IMR-90 (cell line): ENCODE results near the gene ST3GAL3. TPM values are rescaled to one million over a fixed set of nuclear protein-coding genes. Genes with fewer than 3 reads are reported as not detected.

Source experiments
- ATAC-seq: fragments of 200-7000 bp; cut with Tn5 transposase; 2 replicates; pipeline ENCODE4 v1.9.1; 2020; ENCODE audit warnings: low read depth, mild to moderate bottlenecking, moderate library complexity
- BruUV-seq: library from RNA; stranded (reverse); fragments of 400-500 nt; replicated peaks from 2 replicates; lab custom pipeline; 2021; lab: Mats Ljungman, UMichigan
- CTCF ChIA-PET: fragments of 300-600 bp; formaldehyde crosslinking; extraction: SDS; loops from one replicate; lab custom pipeline; 2021; ENCODE audit warnings: antibody characterized with exemption; lab: Yijun Ruan, JAX
- POLR2A ChIA-PET: fragments of 300-600 bp; sonication (Branson Sonifier 250); formaldehyde crosslinking; loops from one replicate; lab custom pipeline; 2022; ENCODE audit warnings: antibody characterized with exemption; ENCODE audit not compliant: unreplicated experiment; lab: Charles Lee
- DNase-seq: peaks from one replicate; pipeline ENCODE4 v3.0.0; 2013
- H2AFZ ChIP-seq: replicated peaks from 2 replicates; pipeline ENCODE3; 2013; ENCODE audit warnings: low read length, mild to moderate bottlenecking; ENCODE audit not compliant: poor library complexity
- H2AK5ac ChIP-seq: 2 replicates; pipeline ENCODE4 v1.6.1; 2013; ENCODE audit warnings: low read depth, low read length, inconsistent platforms
- H2AK9ac ChIP-seq: replicated peaks from 2 replicates; pipeline ENCODE3; 2013; ENCODE audit warnings: mild to moderate bottlenecking, low read depth, low read length, moderate library complexity; ENCODE audit not compliant: poor library complexity
- H2BK120ac ChIP-seq: 2 replicates; pipeline ENCODE4 v1.6.1; 2013; ENCODE audit warnings: low read depth, low read length, inconsistent platforms
- H2BK15ac ChIP-seq: 3 replicates; pipeline ENCODE4 v1.6.1; 2013; ENCODE audit warnings: low read depth, low read length, inconsistent platforms
- H2BK20ac ChIP-seq: 2 replicates; pipeline ENCODE4 v1.6.1; 2013; ENCODE audit warnings: low read depth, mild to moderate bottlenecking, inconsistent platforms, low read length, moderate library complexity
- H2BK5ac ChIP-seq: 2 replicates; pipeline ENCODE4 v1.6.1; 2013; ENCODE audit warnings: mild to moderate bottlenecking, low read depth, low read length, inconsistent platforms; ENCODE audit not compliant: poor library complexity, severe bottlenecking
- H3K14ac ChIP-seq: replicated peaks from 2 replicates; pipeline ENCODE4 v1.6.1; 2013; ENCODE audit warnings: low read depth, low read length, inconsistent platforms
- H3K18ac ChIP-seq: 2 replicates; pipeline ENCODE4 v1.6.1; 2013; ENCODE audit warnings: low read depth, low read length, control low read depth
- H3K23ac ChIP-seq: 2 replicates; pipeline ENCODE4 v1.6.1; 2013; ENCODE audit warnings: low read depth, low read length, inconsistent platforms
- H3K27ac ChIP-seq: 2 replicates; pipeline ENCODE4 v1.5.1; 2013; ENCODE audit warnings: mild to moderate bottlenecking, control low read depth, low read length; ENCODE audit not compliant: insufficient read depth
- H3K27me3 ChIP-seq: 2 replicates; pipeline ENCODE4 v1.6.1; 2013; ENCODE audit warnings: low read length; ENCODE audit not compliant: control insufficient read depth, insufficient read depth
- H3K36me3 ChIP-seq: 2 replicates; pipeline ENCODE4 v1.6.1; 2013; ENCODE audit warnings: low read length, mixed read lengths; ENCODE audit not compliant: control insufficient read depth, insufficient read depth
- H3K4ac ChIP-seq: 2 replicates; pipeline ENCODE4 v1.6.1; 2013; ENCODE audit warnings: low read depth, low read length, inconsistent platforms
- H3K4me1 ChIP-seq: 2 replicates; pipeline ENCODE4 v1.6.1; 2013; ENCODE audit warnings: low read length, mixed read lengths; ENCODE audit not compliant: control insufficient read depth, insufficient read depth
- H3K4me2 ChIP-seq: 2 replicates; pipeline ENCODE4 v1.6.1; 2013; ENCODE audit warnings: low read depth, mild to moderate bottlenecking, control low read depth, low read length, moderate library complexity
- H3K4me3 ChIP-seq: 2 replicates; pipeline ENCODE4 v1.5.1; 2013; ENCODE audit warnings: low read depth, mild to moderate bottlenecking, control low read depth, low read length, moderate library complexity; ENCODE audit not compliant: insufficient read depth
- H3K56ac ChIP-seq: 2 replicates; pipeline ENCODE4 v1.6.1; 2013; ENCODE audit warnings: low read length, inconsistent platforms; ENCODE audit not compliant: insufficient read depth; ENCODE audit errors: extremely low read depth
- H3K79me1 ChIP-seq, 2 experiments: 2 replicates each; pipeline ENCODE4 v1.6.1; 2013; ENCODE audit warnings: low read length in 2 of 2, inconsistent platforms in 1 of 2, low read depth in 1 of 2
- H3K9ac ChIP-seq: 2 replicates; pipeline ENCODE4 v1.6.1; 2013; ENCODE audit warnings: low read depth, low read length, control low read depth
- H3K9me1 ChIP-seq: 2 replicates; pipeline ENCODE4 v1.6.1; 2013; ENCODE audit warnings: low read length, inconsistent platforms; ENCODE audit not compliant: insufficient read depth
- H3K9me3 ChIP-seq: 2 replicates; pipeline ENCODE4 v1.6.1; 2013; ENCODE audit warnings: low read length; ENCODE audit not compliant: control insufficient read depth, insufficient read depth
- H4K20me1 ChIP-seq: 2 replicates; pipeline ENCODE4 v1.6.1; 2013; ENCODE audit warnings: low read length, inconsistent platforms; ENCODE audit not compliant: insufficient read depth
- H4K5ac ChIP-seq: 2 replicates; pipeline ENCODE4 v1.6.1; 2013; ENCODE audit warnings: mild to moderate bottlenecking, low read depth, low read length, control low read depth
- H4K8ac ChIP-seq, 2 experiments: 2 replicates each; pipeline ENCODE4 v1.6.1; 2013; ENCODE audit warnings: low read depth in 2 of 2, low read length in 2 of 2, control low read depth in 1 of 2, inconsistent platforms in 1 of 2
- H4K91ac ChIP-seq: 2 replicates; pipeline ENCODE4 v1.6.1; 2013; ENCODE audit warnings: low read depth, low read length, inconsistent platforms; ENCODE audit not compliant: insufficient read depth
- CEBPB ChIP-seq: IDR thresholded peaks from 2 replicates; pipeline ENCODE4 v1.6.1; 2012; ENCODE audit warnings: low read depth, low read length, improper control_type of control experiment
- CTCF ChIP-seq: conservative IDR thresholded peaks from 2 replicates; pipeline ENCODE4 v1.5.1; 2012; ENCODE audit warnings: mild to moderate bottlenecking, low read depth, low read length, improper control_type of control experiment
- ELK1 ChIP-seq: fragments of 150-350 bp; IDR thresholded peaks from 2 replicates; pipeline ENCODE4 v1.6.1; 2016; ENCODE audit warnings: low read depth, mild to moderate bottlenecking, low read length, moderate library complexity, borderline replicate concordance
- MAFK ChIP-seq: IDR thresholded peaks from 2 replicates; pipeline ENCODE4 v1.6.1; 2012; ENCODE audit warnings: low read depth, low read length, improper control_type of control experiment
- NFE2L2 ChIP-seq: fragments of 150-350 bp; IDR thresholded peaks from 2 replicates; pipeline ENCODE4 v1.6.1; 2016; ENCODE audit warnings: low read depth, mild to moderate bottlenecking, low read length
- POLR2A ChIP-seq: IDR thresholded peaks from 2 replicates; pipeline ENCODE4 v1.6.1; 2012; ENCODE audit warnings: mild to moderate bottlenecking, low read depth, low read length
- RFX5 ChIP-seq: IDR thresholded peaks from 2 replicates; pipeline ENCODE4 v1.8.0; 2012; ENCODE audit warnings: low read depth, mild to moderate bottlenecking, low read length, moderate library complexity
- SMC3 ChIP-seq: fragments of 150-350 bp; IDR thresholded peaks from 2 replicates; pipeline ENCODE4 v1.6.1; 2016; ENCODE audit warnings: low read depth, mild to moderate bottlenecking, antibody characterized with exemption, low read length, moderate library complexity
- USF2 ChIP-seq: fragments of 150-350 bp; IDR thresholded peaks from 2 replicates; pipeline ENCODE4 v1.6.1; 2017; ENCODE audit warnings: mild to moderate bottlenecking, antibody characterized with exemption, low read length, low read depth
- WGBS, 2 experiments: methylation state at CpG; one replicate each; pipeline versions ENCODE4 v1.1.5 to v1.1.7; 2013; ENCODE audit warnings: missing lambda C conversion rate in 2 of 2; ENCODE audit not compliant: insufficient read length in 1 of 2; ENCODE audit errors: extremely low coverage in 2 of 2; 5-methylcytosine and 5-hydroxymethylcytosine counted together
- dilution Hi-C: fragments of 300-500 bp; cut with HindIII; formaldehyde crosslinking; loops from one replicate; pipeline ENCODE4 v1.14.3; 2018; ENCODE audit warnings: low sequenced_read_pairs; ENCODE audit not compliant: unreplicated experiment
- in situ Hi-C: fragments of 300-500 bp; cut with MboI; formaldehyde crosslinking; loops from 3 replicates; pipeline ENCODE4 v1.14.3; 2019; ENCODE audit warnings: low sequenced_read_pairs, inconsistent platforms, mixed read lengths
- intact Hi-C: fragments of 100-400 bp; cut with micrococcal nuclease; formaldehyde crosslinking; loops from 2 replicates; pipeline ENCODE4 v1.10.0; 2022
- polyA plus RNA-seq, 3 experiments: library from polyadenylated mRNA; depleted of rRNA; stranded (reverse); fragments of >200 nt; gene quantifications; 2 replicates each; pipeline ENCODE4 v1.2.3, GENCODE V29; 2012; ENCODE audit warnings: low replicate concordance in 1 of 3
- total RNA-seq: library from RNA; depleted of rRNA; stranded (reverse); fragments of >200 nt; gene quantifications from 2 replicates; pipeline ENCODE4 v1.2.3, GENCODE V29; 2012

The ST3GAL3 gene
- total and polyA plus RNA-seq, 2 of the 4 experiments (the other 2 are of a cell fraction): 12.0 to 14.8 TPM

GRCh38 chr1:43861988-43862735 lies 154.8 kb downstream of the ST3GAL3 start:
- Histone ChIP-seq H3K79me1 (peaks cover 14 to 40% of the 10 kb centered on the region in 2 experiments), H3K4me1 (peaks cover 16% of the 10 kb centered on the region), H2AK5ac (no peak overlapping the region), H3K4ac (no peak overlapping the region), H3K9ac (no peak overlapping the region), H2BK20ac (no peak overlapping the region), H3K14ac (no peak overlapping the region), H4K20me1 (peaks cover 30% of the 10 kb centered on the region), H3K27ac (no peak overlapping the region), H3K4me3 (no peak overlapping the region), H2BK15ac (no peak overlapping the region), H3K23ac (no peak overlapping the region), H3K4me2 (no peak overlapping the region), H3K9me3 (no peaks in the 10 kb centered on the region), H3K36me3 (no peaks in the 10 kb centered on the region), H4K5ac (no peak overlapping the region), H4K91ac (no peak overlapping the region), H2BK5ac (no peak overlapping the region), H2AFZ (no peak overlapping the region), H3K56ac (no peak overlapping the region), H4K8ac (no peak overlapping the region), H3K27me3 (no peaks in the 10 kb centered on the region), H3K9me1 (peaks cover 26% of the 10 kb centered on the region), H3K18ac (no peak overlapping the region), H2AK9ac (no peak overlapping the region), H2BK120ac (no peak overlapping the region)
- BruUV-seq: no TSS peak
- TF ChIP-seq RFX5 (no peak), ELK1 (no peak), USF2 (no peak), POLR2A (no peak), NFE2L2 (no peak), CTCF (no peak), CEBPB (no peak), MAFK (no peak), SMC3 (no peak)
- ChIA-PET CTCF (no interaction called here), POLR2A (no interaction called here)
- no CpG with 5 or more reads among the region's 7 CpGs for WGBS, 2 experiments
- in situ Hi-C loops (no loop called here), dilution Hi-C loops (no loop called here), intact Hi-C loops (no loop called here)
- DNase-seq: no peak
- no peak for ATAC-seq
